Inflammatory macrophage treated with lipopolysaccharide for 4 hours (primary cell): Measurements from ENCODE around the gene OLFML2A.
A peak's percentile ranks its signal among the peaks of the same experiment; 100 is the strongest.
"Not testable (repeated sequence)": the region's sequence is repeated elsewhere in the genome, so short reads cannot be mapped to it uniquely, and the experiment has no call there.

Source experiments
- DNase-seq: peaks from one replicate; pipeline ENCODE4 v3.0.0-alpha.2; 2020

OLFML2A gene

GRCh38 chr9:124776954-124777648, at the start of gene OLFML2A:
TSS of gene OLFML2A (plus strand) at chr9:124777133. CDS start at chr9:124777271, 138 bp downstream.
- DNase-seq, result peak; percentile 18

- DNase-seq, result no peak
Measured at GRCh38 chr9:124730772-124731171, 46.2 kb upstream of the OLFML2A start.

- no peak for DNase-seq
Measured at GRCh38 chr9:124733964-124734740, 42.8 kb upstream of the OLFML2A start.

GRCh38 chr9:124734741-124735083, 42.2 kb upstream of the OLFML2A start:
- not testable (repeated sequence) for DNase-seq

- peak; percentile 26 for DNase-seq
Measured at GRCh38 chr9:124735121-124735520, 41.8 kb upstream of the OLFML2A start.

GRCh38 chr9:124738075-124738474, 38.9 kb upstream of the OLFML2A start:
- not testable (repeated sequence) for DNase-seq

- DNase-seq, result no peak
Measured at GRCh38 chr9:124739360-124739759, 37.6 kb upstream of the OLFML2A start.

GRCh38 chr9:124741149-124741548, 35.8 kb upstream of the OLFML2A start:
- DNase-seq, result no peak

GRCh38 chr9:124741662-124742061, 35.3 kb upstream of the OLFML2A start:
- peak; percentile 48 for DNase-seq

GRCh38 chr9:124742940-124743339, 34.0 kb upstream of the OLFML2A start:
- no peak for DNase-seq

GRCh38 chr9:124743686-124744348, 33.1 kb upstream of the OLFML2A start:
- no peak for DNase-seq

GRCh38 chr9:124747065-124747464, 29.9 kb upstream of the OLFML2A start:
- DNase-seq, result no peak

- DNase-seq, result no peak
Measured at GRCh38 chr9:124749284-124749683, 27.6 kb upstream of the OLFML2A start.

- no peak for DNase-seq
Measured at GRCh38 chr9:124749781-124750180, 27.2 kb upstream of the OLFML2A start.

GRCh38 chr9:124752967-124753366, 24.0 kb upstream of the OLFML2A start:
- DNase-seq, result no peak

GRCh38 chr9:124754289-124754688, 22.6 kb upstream of the OLFML2A start:
- DNase-seq, result no peak

- DNase-seq, result no peak
Measured at GRCh38 chr9:124755061-124755460, 21.9 kb upstream of the OLFML2A start.

GRCh38 chr9:124756011-124756410, 20.9 kb upstream of the OLFML2A start:
- DNase-seq, result no peak

- DNase-seq, result no peak
Measured at GRCh38 chr9:124757616-124758015, 19.3 kb upstream of the OLFML2A start.

- DNase-seq, result peak; percentile 88
Measured at GRCh38 chr9:124758061-124758460, 18.9 kb upstream of the OLFML2A start.

- DNase-seq, result peak; percentile 9
Measured at GRCh38 chr9:124758691-124759090, 18.2 kb upstream of the OLFML2A start.

GRCh38 chr9:124759327-124759726, 17.6 kb upstream of the OLFML2A start:
- DNase-seq, result no peak

- no peak for DNase-seq
Measured at GRCh38 chr9:124760719-124761118, 16.2 kb upstream of the OLFML2A start.

GRCh38 chr9:124761196-124761595, 15.7 kb upstream of the OLFML2A start:
- DNase-seq, result no peak
